ENCODE data around the gene COL25A1.

- TF ChIP-seq POLR2A (IDR thresholded peaks at IDR 0.05) (no peak), CTCF (IDR thresholded peaks at IDR 0.05) (no peak)
Measured at GRCh38 chr4:108821351-108821930, 481.0 kb downstream of the COL25A1 start.
